Heart left ventricle (tissue), 16 donors: ENCODE data around the gene MPRIP. TPM values are rescaled to one million over a fixed set of nuclear protein-coding genes. Genes with fewer than 3 reads are reported as not detected.

Experiments
- ATAC-seq, 4 donors: fragments of 200-7000 bp; cut with Tn5 transposase; one replicate each; pipeline ENCODE4 v1.9.1; 2020 to 2022; ENCODE audit warnings: moderate library complexity in 4 of 4, mild to moderate bottlenecking in 3 of 4, moderate number of reproducible peaks in 1 of 4
- DNase-seq, 5 donors: peaks; one replicate each; pipeline ENCODE4 v3.0.0-alpha.2; 2020
- H3K27ac ChIP-seq, 12 donors: fragments of 200-600 bp; sonication (generic) in 4 of 12; one replicate each; pipeline versions ENCODE4 v1.5.0 to v1.8.0; 2016 to 2022; ENCODE audit warnings: mild to moderate bottlenecking in 2 of 12
- H3K27me3 ChIP-seq, 9 donors: fragments of 200-600 bp; sonication (generic) in 2 of 9; one replicate each; pipeline versions ENCODE4 v1.5.1 to v1.8.0; 2016 to 2022; ENCODE audit warnings: mild to moderate bottlenecking in 3 of 9
- H3K36me3 ChIP-seq, 9 donors: fragments of 200-600 bp; sonication (generic) in 2 of 9; one replicate each; pipeline versions ENCODE4 v1.5.0 to v1.8.0; 2018 to 2022; ENCODE audit warnings: mild to moderate bottlenecking in 2 of 9
- H3K4me1 ChIP-seq, 12 donors: fragments of 200-600 bp; sonication (generic) in 4 of 12; one replicate each; pipeline versions ENCODE4 v1.5.0 to v1.8.0; 2016 to 2022; ENCODE audit warnings: mild to moderate bottlenecking in 3 of 12
- H3K4me3 ChIP-seq, 12 donors: fragments of 200-600 bp; sonication (generic) in 4 of 12; one replicate each; pipeline versions ENCODE4 v1.5.0 to v1.8.0; 2017 to 2022; ENCODE audit warnings: mild to moderate bottlenecking in 9 of 12, moderate library complexity in 4 of 12
- H3K9me3 ChIP-seq, 12 donors: fragments of 200-600 bp; sonication (generic) in 4 of 12; one replicate each; pipeline versions ENCODE4 v1.5.0 to v1.8.0; 2016 to 2022; ENCODE audit warnings: mild to moderate bottlenecking in 1 of 12
- POLR2A ChIP-seq, 2 donors: fragments of 450-650 bp; IDR thresholded peaks; one replicate each; pipeline ENCODE4 v1.6.1; 2017; ENCODE audit warnings: antibody characterized with exemption in 2 of 2, mild to moderate bottlenecking in 2 of 2, moderate library complexity in 2 of 2
- WGBS, 4 donors: extraction: QIAGEN DNeasy Blood & Tissue Kit in 2 of 4; methylation state at CpG; one replicate each; pipeline versions ENCODE4 v1.1.5 to v1.1.7; 2013 to 2018; 5-methylcytosine and 5-hydroxymethylcytosine counted together
- intact Hi-C, 10 donors: fragments of 100-400 bp; cut with DNase I; formaldehyde crosslinking; loops; one replicate each; pipeline versions ENCODE4 v1.11.1 to v1.14.2; 2022
- polyA plus RNA-seq, 2 donors: library from polyadenylated mRNA; stranded (reverse); fragments of 200-250 nt; gene quantifications; one replicate each; pipeline ENCODE4 v1.2.3, GENCODE V29; 2013
- total RNA-seq, 9 donors: library from RNA; depleted of rRNA in 2 of 9; stranded (reverse); fragments of >200 nt in 2 of 9; fragmentation: NEBNext Ultra II Directional in 3 of 9; extraction: Animal tissue kit (Norgen Biotek cat#: 25700) in 3 of 9; gene quantifications; one replicate each; pipeline versions ENCODE4 v1.1.0 to v1.2.4, GENCODE V29; 2016 to 2023
- TF ChIP-seq, protein P1 (sequence below), 12 donors: fragments of 200-600 bp; sonication (generic) in 4 of 12; IDR thresholded peaks; one replicate each; pipeline versions ENCODE4 v1.5.0 to v1.8.0; 2018 to 2022; ENCODE audit warnings: antibody characterized with exemption in 12 of 12, mild to moderate bottlenecking in 5 of 12
- donor health status: ischemic (EF 13 %, LVEDD 7.1; RV severe dilation, severe dysfunction).
- donor health status: healthy with polysubstance abuse.
- donor health status: DM: no; HTN: yes; CAD: no.
- donor health status: DM: no; HTN: no; CAD: no.
- donor health status: ischemic (EF 25% LVEDD 6.9; RV normal size, moderate dysfunction).
- donor health status: ischemic (EF 25% LVEDD 5.7; RV mildly dilated, moderate dysfunction).
- donor health status: healthy.
- donor health status: DM: yes; HTN: yes; CAD: no.
- donor health status: ischemic (EF 35%, LVEDD 5.7; RV mildly dilated, moderate dysfunction).
- donor health status: nonischemic (EF 11% LVEDD 7.7; RV severe dilation, severe dysfunction).
- donor health status: DM: yes; HTN: yes; CAD: no.
- donor health status: PGD.
- donor health status: ischemic (EF 29% LVEDD 5.4; RV normal size, mild dysfunction).
- donor health status: nonischemic (EF 23%, LVEDD 6.1; RV moderate dilation, normal function).

MPRIP gene
- total and polyA plus RNA-seq, 11 donors: 131 to 686 (median 343) TPM

- TF ChIP-seq POLR2A (IDR thresholded peaks at IDR 0.05): no peak
- peak; percentile 61 to 74 (median 69) for DNase-seq
- Histone ChIP-seq H3K9me3 (peaks cover 0 to 2% (median 0%) of the 10 kb centered on the region in 12 donors), H3K27ac (peak overlapping the region in 10 of 12 donors; percentile 2 to 53 (median 36)), H3K4me1 (peaks cover 23 to 100% (median 87%) of the 10 kb centered on the region in 12 donors), H3K27me3 (no peaks in the 10 kb centered on the region), H3K4me3 (no peak overlapping the region), H3K36me3 (peaks cover 0 to 49% (median 28%) of the 10 kb centered on the region in 9 donors)
- intact Hi-C loops: loop anchor here in 2 of 10 donors (5.0 kb wide), 1 partner anchor 33 kb away; the partner anchor contains the start of gene MPRIP (in 2 of the 2)
- peak in 3 of 4 donors; percentile 23 to 66 (median 46) for ATAC-seq
- 22 to 39% (median 29%) methylated on average over 10 to 11 of the region's 11 CpGs for WGBS, 4 donors
Measured at GRCh38 chr17:17075125-17075781, 33.0 kb downstream of the MPRIP start.

GRCh38 chr17:17076066-17076465 is 33.8 kb downstream of the MPRIP start:
- WGBS, 4 donors: 81 to 83% (median 82%) methylated on average over 5 of the region's 5 CpGs
- Histone ChIP-seq H3K27ac (peak overlapping the region in 7 of 12 donors; percentile 10 to 48 (median 32)), H3K9me3 (no peaks in the 10 kb centered on the region), H3K4me1 (peaks cover 23 to 100% (median 91%) of the 10 kb centered on the region in 12 donors), H3K36me3 (peaks cover 0 to 49% (median 28%) of the 10 kb centered on the region in 9 donors), H3K27me3 (no peaks in the 10 kb centered on the region), H3K4me3 (no peak overlapping the region)
- DNase-seq (peak in 1 of 5 donors; percentile 6), ATAC-seq (no peak)
- intact Hi-C loops: loop anchor here in 2 of 10 donors (5.0 kb wide), 1 partner anchor 34 kb away; the partner anchor contains the start of gene MPRIP (in 2 of the 2)
- TF ChIP-seq, protein P1, sequence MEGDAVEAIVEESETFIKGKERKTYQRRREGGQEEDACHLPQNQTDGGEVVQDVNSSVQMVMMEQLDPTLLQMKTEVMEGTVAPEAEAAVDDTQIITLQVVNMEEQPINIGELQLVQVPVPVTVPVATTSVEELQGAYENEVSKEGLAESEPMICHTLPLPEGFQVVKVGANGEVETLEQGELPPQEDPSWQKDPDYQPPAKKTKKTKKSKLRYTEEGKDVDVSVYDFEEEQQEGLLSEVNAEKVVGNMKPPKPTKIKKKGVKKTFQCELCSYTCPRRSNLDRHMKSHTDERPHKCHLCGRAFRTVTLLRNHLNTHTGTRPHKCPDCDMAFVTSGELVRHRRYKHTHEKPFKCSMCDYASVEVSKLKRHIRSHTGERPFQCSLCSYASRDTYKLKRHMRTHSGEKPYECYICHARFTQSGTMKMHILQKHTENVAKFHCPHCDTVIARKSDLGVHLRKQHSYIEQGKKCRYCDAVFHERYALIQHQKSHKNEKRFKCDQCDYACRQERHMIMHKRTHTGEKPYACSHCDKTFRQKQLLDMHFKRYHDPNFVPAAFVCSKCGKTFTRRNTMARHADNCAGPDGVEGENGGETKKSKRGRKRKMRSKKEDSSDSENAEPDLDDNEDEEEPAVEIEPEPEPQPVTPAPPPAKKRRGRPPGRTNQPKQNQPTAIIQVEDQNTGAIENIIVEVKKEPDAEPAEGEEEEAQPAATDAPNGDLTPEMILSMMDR (IDR thresholded peaks at IDR 0.05): no peak
- TF ChIP-seq POLR2A (IDR thresholded peaks at IDR 0.05): no peak

DNA sequence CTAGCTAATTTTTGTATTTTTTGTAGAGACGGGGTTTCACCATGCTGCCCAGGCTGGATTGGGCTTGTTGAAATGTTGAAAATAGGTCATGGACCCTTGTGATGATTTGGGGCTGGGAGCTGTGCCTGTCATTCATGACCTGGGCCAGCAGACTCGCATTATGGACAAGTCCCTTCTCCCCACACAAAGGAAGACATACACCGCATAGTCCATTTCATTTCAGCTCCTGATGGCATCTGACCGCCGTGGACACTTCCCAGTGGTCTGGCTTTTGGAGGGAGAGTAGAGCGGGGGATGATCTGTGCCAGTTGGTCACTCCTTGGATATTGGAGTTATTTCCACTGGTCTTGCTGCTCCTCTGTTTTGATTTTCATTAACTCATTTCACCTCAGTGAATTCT is 34.8 kb downstream of the MPRIP start:
- H3K27me3 ChIP-seq: no peaks in the 10 kb centered on the region
- ATAC-seq (no peak), DNase-seq (no peak)
- H3K27ac ChIP-seq: no peak overlapping the region
- 95 to 99% (median 96%) methylated on average over 6 of the region's 6 CpGs for WGBS, 4 donors
- intact Hi-C loops: loop anchor here in 2 of 10 donors (5.0 kb wide), 1 partner anchor 35 kb away; the partner anchor contains the start of gene MPRIP (in 2 of the 2)
- no peaks in the 10 kb centered on the region for H3K9me3 ChIP-seq
- peaks cover 23 to 100% (median 87%) of the 10 kb centered on the region in 12 donors for H3K4me1 ChIP-seq
- peaks cover 0 to 49% (median 28%) of the 10 kb centered on the region in 9 donors for H3K36me3 ChIP-seq
- no peak overlapping the region for H3K4me3 ChIP-seq
- TF ChIP-seq POLR2A (IDR thresholded peaks at IDR 0.05): no peak
- TF ChIP-seq, protein P1 (IDR thresholded peaks at IDR 0.05): no peak

GRCh38 chr17:17077861-17078732 is 35.8 kb downstream of the MPRIP start:
- 70 to 80% (median 79%) methylated on average over 14 to 15 of the region's 15 CpGs for WGBS, 4 donors
- H3K36me3 ChIP-seq: peaks cover 0 to 55% (median 34%) of the 10 kb centered on the region in 9 donors
- peak in 2 of 5 donors; percentile 20 to 30 for DNase-seq
- intact Hi-C loops: loop anchor here in 2 of 10 donors (5.0 kb wide), 1 partner anchor 36 kb away; the partner anchor contains the start of gene MPRIP (in 2 of the 2)
- ATAC-seq: no peak
- peak overlapping the region in 2 of 12 donors; percentile 7 to 15 for H3K27ac ChIP-seq
- no peak overlapping the region for H3K4me3 ChIP-seq
- no peak for TF ChIP-seq POLR2A (IDR thresholded peaks at IDR 0.05)
- TF ChIP-seq, protein P1 (IDR thresholded peaks at IDR 0.05): no peak
- no peaks in the 10 kb centered on the region for H3K27me3 ChIP-seq
- no peaks in the 10 kb centered on the region for H3K9me3 ChIP-seq
- peaks cover 20 to 97% (median 80%) of the 10 kb centered on the region in 12 donors for H3K4me1 ChIP-seq
